DMS79 treated with DMSO at 0.1 percent for 48 hours (cell line): ENCODE results near the gene ZNF232.
A peak's percentile ranks its signal among the peaks of the same experiment; 100 is the strongest.
"Not testable (repeated sequence)": the region's sequence is repeated elsewhere in the genome, so short reads cannot be mapped to it uniquely, and the experiment has no call there.

Source experiments
- DNase-seq: peaks from one replicate; lab custom pipeline; 2025; lab: John Stamatoyannopoulos, UW

The ZNF232 gene

GRCh38 chr17:5111402-5112204, at the start of gene ZNF232:
TSS of gene ZNF232 (minus strand) at chr17:5111878. CDS start at chr17:5111822, 56 bp downstream.
- peak; percentile 95 for DNase-seq

- not testable (repeated sequence) for DNase-seq
Observed at GRCh38 chr17:5160702-5161101, 49.0 kb upstream of the ZNF232 start.

GRCh38 chr17:5146122-5146521, 34.4 kb upstream of the ZNF232 start:
- DNase-seq: not testable (repeated sequence)

GRCh38 chr17:5142877-5143276, 31.2 kb upstream of the ZNF232 start:
- DNase-seq: not testable (repeated sequence)

- no peak for DNase-seq
Observed at GRCh38 chr17:5139458-5139732, 27.7 kb upstream of the ZNF232 start.

GRCh38 chr17:5138616-5139457, 27.2 kb upstream of the ZNF232 start:
- no peak for DNase-seq

GRCh38 chr17:5138198-5138544, 26.5 kb upstream of the ZNF232 start:
- DNase-seq: not testable (repeated sequence)

- not testable (repeated sequence) for DNase-seq
Observed at GRCh38 chr17:5137511-5138197, 26.0 kb upstream of the ZNF232 start.

GRCh38 chr17:5136580-5137412, 25.1 kb upstream of the ZNF232 start:
- not testable (repeated sequence) for DNase-seq

- no peak for DNase-seq
Observed at GRCh38 chr17:5135726-5136579, 24.3 kb upstream of the ZNF232 start.

GRCh38 chr17:5135131-5135712, 23.5 kb upstream of the ZNF232 start:
- DNase-seq: not testable (repeated sequence)

- not testable (repeated sequence) for DNase-seq
Observed at GRCh38 chr17:5134571-5134970, 22.9 kb upstream of the ZNF232 start.

- not testable (repeated sequence) for DNase-seq
Observed at GRCh38 chr17:5133961-5134360, 22.3 kb upstream of the ZNF232 start.

GRCh38 chr17:5133311-5133710, 21.6 kb upstream of the ZNF232 start:
- DNase-seq: no peak

- not testable (repeated sequence) for DNase-seq
Observed at GRCh38 chr17:5132503-5133225, 21.0 kb upstream of the ZNF232 start.

GRCh38 chr17:5131799-5132502, 20.3 kb upstream of the ZNF232 start:
- not testable (repeated sequence) for DNase-seq

- no peak for DNase-seq
Observed at GRCh38 chr17:5131146-5131715, 19.6 kb upstream of the ZNF232 start.

- not testable (repeated sequence) for DNase-seq
Observed at GRCh38 chr17:5130687-5131086, 19.0 kb upstream of the ZNF232 start.

- DNase-seq: not testable (repeated sequence)
Observed at GRCh38 chr17:5130261-5130660, 18.6 kb upstream of the ZNF232 start.
